ENCODE data around the gene MED13L.
"Not testable (repeated sequence)": the region's sequence is repeated elsewhere in the genome, so short reads cannot be mapped to it uniquely, and the experiment has no call there.

MED13L gene

DNA sequence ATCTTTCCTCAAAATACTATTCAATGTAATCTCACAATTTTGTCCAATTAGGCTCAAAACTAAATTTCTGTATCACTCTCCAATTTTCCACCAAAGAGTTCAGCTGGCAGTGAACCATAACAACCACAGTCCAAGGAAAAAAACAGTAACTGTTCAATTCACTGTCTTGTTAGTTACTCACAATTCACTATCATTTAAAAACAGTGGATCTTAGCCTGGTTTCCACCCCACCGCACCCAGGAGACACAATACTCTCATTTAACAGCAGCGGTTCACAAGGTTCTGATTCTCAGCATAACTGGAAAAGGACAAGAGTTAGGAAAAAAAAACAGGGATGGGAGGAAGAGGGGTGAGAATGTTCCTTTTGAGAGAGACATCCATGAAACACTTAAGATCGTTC, 40.5 kb downstream of the MED13L start:
- H3K36me3 Mint-ChIP-seq (ENCODE audit: low read depth) = peaks cover 33% of the 10 kb centered on the region
- peaks cover 12% of the 10 kb centered on the region for H3K9me3 Mint-ChIP-seq
- H3K4me1 Mint-ChIP-seq = peaks cover 38% of the 10 kb centered on the region
- TF ChIP-seq, protein P1, sequence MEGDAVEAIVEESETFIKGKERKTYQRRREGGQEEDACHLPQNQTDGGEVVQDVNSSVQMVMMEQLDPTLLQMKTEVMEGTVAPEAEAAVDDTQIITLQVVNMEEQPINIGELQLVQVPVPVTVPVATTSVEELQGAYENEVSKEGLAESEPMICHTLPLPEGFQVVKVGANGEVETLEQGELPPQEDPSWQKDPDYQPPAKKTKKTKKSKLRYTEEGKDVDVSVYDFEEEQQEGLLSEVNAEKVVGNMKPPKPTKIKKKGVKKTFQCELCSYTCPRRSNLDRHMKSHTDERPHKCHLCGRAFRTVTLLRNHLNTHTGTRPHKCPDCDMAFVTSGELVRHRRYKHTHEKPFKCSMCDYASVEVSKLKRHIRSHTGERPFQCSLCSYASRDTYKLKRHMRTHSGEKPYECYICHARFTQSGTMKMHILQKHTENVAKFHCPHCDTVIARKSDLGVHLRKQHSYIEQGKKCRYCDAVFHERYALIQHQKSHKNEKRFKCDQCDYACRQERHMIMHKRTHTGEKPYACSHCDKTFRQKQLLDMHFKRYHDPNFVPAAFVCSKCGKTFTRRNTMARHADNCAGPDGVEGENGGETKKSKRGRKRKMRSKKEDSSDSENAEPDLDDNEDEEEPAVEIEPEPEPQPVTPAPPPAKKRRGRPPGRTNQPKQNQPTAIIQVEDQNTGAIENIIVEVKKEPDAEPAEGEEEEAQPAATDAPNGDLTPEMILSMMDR (IDR thresholded peaks at IDR 0.05) = no peak
- peak overlapping the region; percentile 5 for H3K4me3 Mint-ChIP-seq
- H3K27me3 Mint-ChIP-seq (ENCODE audit: low read depth, poor library complexity) = no peaks in the 10 kb centered on the region
- DNase-seq = no peak
- H3K27ac Mint-ChIP-seq = peak overlapping the region; percentile 93

DNA sequence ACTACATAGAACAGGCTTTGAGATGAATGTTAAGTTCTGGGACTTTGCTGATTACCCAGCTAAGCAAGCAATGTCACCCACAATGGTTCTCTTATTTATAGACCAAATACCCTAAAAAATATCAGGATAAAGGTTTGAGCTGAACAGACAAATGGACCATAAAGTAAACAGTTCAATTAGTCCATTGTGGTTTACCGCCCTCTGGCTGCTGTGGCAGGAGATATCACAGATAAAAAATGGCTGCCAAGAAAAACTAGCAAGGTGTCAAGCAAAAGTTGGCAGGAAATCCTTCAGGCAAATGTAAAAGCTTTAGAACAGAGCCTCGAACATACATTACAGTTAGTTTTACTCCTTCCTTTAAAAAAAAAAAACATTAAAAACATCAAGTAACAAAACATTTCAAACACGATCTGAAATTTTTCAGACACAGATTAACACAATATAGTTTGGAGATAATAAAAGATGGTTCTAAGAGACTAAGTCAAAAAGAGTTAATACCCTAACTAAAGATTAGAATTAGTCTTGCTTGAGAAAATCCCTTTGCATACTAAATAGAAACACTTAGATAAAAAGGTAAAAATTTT, 41.3 kb downstream of the MED13L start:
- Mint-ChIP-seq H3K9me3 (peaks cover 9% of the 10 kb centered on the region), H3K4me3 (no peak overlapping the region), H3K27ac (no peak overlapping the region), H3K27me3 (ENCODE audit: low read depth, poor library complexity) (no peaks in the 10 kb centered on the region), H3K36me3 (ENCODE audit: low read depth) (peaks cover 31% of the 10 kb centered on the region), H3K4me1 (peaks cover 38% of the 10 kb centered on the region)
- TF ChIP-seq, protein P1 (IDR thresholded peaks at IDR 0.05) = peak; percentile 39
- peak; percentile 16 for DNase-seq

DNA sequence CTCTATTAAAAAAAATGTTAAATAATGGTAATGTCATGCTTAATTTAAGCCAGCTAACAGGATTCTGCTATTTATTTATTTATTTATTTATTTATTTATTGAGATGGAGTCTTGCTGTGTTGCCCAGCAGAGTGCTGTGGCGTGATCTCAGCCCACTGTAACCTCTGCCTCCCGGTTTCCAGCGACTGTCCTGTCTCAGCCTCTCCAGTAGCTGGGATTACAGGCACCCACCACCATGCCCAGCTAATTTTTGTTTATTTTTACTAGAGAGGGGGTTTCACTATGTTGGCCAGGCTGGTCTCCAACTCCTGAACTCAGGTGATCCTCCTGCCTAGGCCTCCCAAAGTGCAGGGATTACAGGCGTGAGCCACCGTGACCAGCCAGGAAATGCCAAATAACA, 43.3 kb downstream of the MED13L start:
- not testable (repeated sequence) for DNase-seq; H3K27ac Mint-ChIP-seq; H3K27me3 Mint-ChIP-seq (ENCODE audit: low read depth, poor library complexity); H3K9me3 Mint-ChIP-seq; H3K4me3 Mint-ChIP-seq
- Mint-ChIP-seq H3K4me1 (peaks cover 38% of the 10 kb centered on the region), H3K36me3 (ENCODE audit: low read depth) (peaks cover 28% of the 10 kb centered on the region)

DNA sequence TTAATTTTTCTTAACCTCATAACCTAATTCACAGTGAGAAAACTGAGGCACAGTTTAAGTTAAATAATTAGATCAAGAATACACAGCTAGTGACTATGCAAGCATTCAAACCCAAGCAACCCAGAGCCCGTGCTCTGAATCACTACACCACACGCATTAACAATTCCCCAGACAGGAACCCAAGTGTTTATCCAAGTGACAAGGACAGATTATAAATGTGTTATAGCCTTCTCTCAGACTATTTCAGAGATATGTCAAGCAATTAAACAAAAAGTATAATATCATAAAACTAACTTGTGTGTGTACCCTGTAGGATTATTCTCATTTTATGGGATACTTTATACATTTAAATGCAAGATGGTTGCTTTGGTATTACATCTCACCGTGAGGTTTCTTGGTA, 43.8 kb downstream of the MED13L start:
- TF ChIP-seq, protein P1 (IDR thresholded peaks at IDR 0.05) = no peak
- H3K27me3 Mint-ChIP-seq (ENCODE audit: low read depth, poor library complexity) = no peaks in the 10 kb centered on the region
- H3K4me1 Mint-ChIP-seq = peaks cover 38% of the 10 kb centered on the region

DNA sequence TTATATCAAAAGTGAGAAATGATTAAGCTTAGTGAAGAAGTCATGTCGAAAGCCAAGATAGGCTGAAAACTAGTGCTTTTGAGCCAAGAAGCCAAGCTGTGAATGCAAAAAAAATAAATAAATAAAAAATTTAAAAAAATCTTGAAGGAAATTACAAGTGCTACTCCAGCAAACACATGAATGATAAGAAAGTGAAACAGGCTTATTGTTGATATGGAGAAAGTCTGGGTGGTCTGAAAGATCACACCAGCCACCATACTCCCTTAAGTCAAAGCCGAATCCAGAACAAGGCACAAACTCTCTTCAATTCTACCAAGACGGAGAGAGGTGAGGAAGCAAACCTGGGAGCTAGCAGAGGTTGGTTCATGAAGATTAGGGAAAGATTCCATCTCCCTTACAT, 49.7 kb downstream of the MED13L start:
- H3K4me1 Mint-ChIP-seq = no peaks in the 10 kb centered on the region
- peaks cover 47% of the 10 kb centered on the region for H3K36me3 Mint-ChIP-seq (ENCODE audit: low read depth)
- DNase-seq = no peak
- H3K9me3 Mint-ChIP-seq = no peaks in the 10 kb centered on the region
- peak overlapping the region; percentile 59 for H3K27ac Mint-ChIP-seq
- H3K4me3 Mint-ChIP-seq = no peak overlapping the region
- TF ChIP-seq, protein P1 (IDR thresholded peaks at IDR 0.05) = no peak
- no peaks in the 10 kb centered on the region for H3K27me3 Mint-ChIP-seq (ENCODE audit: low read depth, poor library complexity)

More for the DNA sequence above, 43.8 kb downstream of the MED13L start:
- H3K36me3 Mint-ChIP-seq (ENCODE audit: low read depth) = peaks cover 28% of the 10 kb centered on the region
- H3K9me3 Mint-ChIP-seq = no peaks in the 10 kb centered on the region
- DNase-seq = no peak
- no peak overlapping the region for H3K4me3 Mint-ChIP-seq
- peak overlapping the region; percentile 38 for H3K27ac Mint-ChIP-seq

DNA sequence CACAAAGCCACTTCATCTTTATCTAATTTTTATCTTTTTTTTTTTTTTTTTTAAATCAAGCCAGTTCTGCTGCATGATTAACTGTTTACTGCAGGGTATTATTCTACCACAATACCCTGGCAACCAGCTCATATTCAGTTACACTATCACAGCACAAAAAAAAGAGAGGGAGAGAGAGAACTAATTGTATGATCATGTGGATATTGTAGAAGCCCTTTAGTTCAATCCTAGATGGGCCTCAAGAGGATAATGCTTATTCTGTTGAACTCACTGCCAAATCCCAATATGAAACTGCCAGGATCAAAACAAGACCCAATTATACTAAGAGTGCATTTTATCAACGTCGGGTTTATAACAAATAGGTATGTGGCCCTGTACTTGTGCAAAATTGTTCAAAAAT, 51.5 kb downstream of the MED13L start:
- H3K4me3 Mint-ChIP-seq = no peak overlapping the region
- peaks cover 52% of the 10 kb centered on the region for H3K36me3 Mint-ChIP-seq (ENCODE audit: low read depth)
- H3K4me1 Mint-ChIP-seq = no peaks in the 10 kb centered on the region
- TF ChIP-seq, protein P1 (IDR thresholded peaks at IDR 0.05) = no peak
- no peaks in the 10 kb centered on the region for H3K27me3 Mint-ChIP-seq (ENCODE audit: low read depth, poor library complexity)
- no peak for DNase-seq
- no peaks in the 10 kb centered on the region for H3K9me3 Mint-ChIP-seq
- H3K27ac Mint-ChIP-seq = peak overlapping the region; percentile 5

All from nephron progenitor cell (in vitro differentiated cells).